K562 (cell line): ENCODE measurements around the gene C20orf173. TPM values are rescaled to one million over a fixed set of nuclear protein-coding genes. Genes with fewer than 3 reads are reported as not detected.

Source experiments
- BRF2 ChIP-seq: IDR thresholded peaks from 3 replicates; pipeline ENCODE4 v1.6.1; 2011; ENCODE audit warnings: borderline replicate concordance, mild to moderate bottlenecking; ENCODE audit not compliant: insufficient read length, insufficient read depth
- MYC ChIP-seq, 2 experiments: fragments of 250-450 bp in 1 of 2; sonication (Bioruptor Pico) in 1 of 2; IDR thresholded peaks; 2 replicates each; pipeline versions ENCODE4 v1.5.1 to v1.6.1; 2012 to 2021; ENCODE audit warnings: low read depth in 2 of 2, borderline replicate concordance in 1 of 2, improper control_type of control experiment in 1 of 2, low read length in 1 of 2, mild to moderate bottlenecking in 1 of 2, moderate library complexity in 1 of 2
- POLR2AphosphoS2 ChIP-seq: IDR thresholded peaks from 2 replicates; pipeline ENCODE4 v1.6.1; 2012; ENCODE audit warnings: low read length, improper control_type of control experiment
- PPARD ChIP-seq: fragments of 250-450 bp; sonication (Bioruptor Pico); IDR thresholded peaks from 2 replicates; pipeline ENCODE4 v1.8.0; 2022; ENCODE audit warnings: inconsistent platforms, mild to moderate bottlenecking, moderate library complexity
- RBFOX2 ChIP-seq: fragments of 200-400 bp; formaldehyde crosslinking; IDR thresholded peaks from 2 replicates; pipeline ENCODE4 v1.6.1; 2017; ENCODE audit warnings: low read depth, mild to moderate bottlenecking, low read length, moderate library complexity
- RFX1 ChIP-seq: fragments of 450-650 bp; IDR thresholded peaks from 2 replicates; pipeline ENCODE4 v1.6.1; 2016; ENCODE audit warnings: mild to moderate bottlenecking, moderate library complexity
- SIX5 ChIP-seq, 2 experiments: IDR thresholded peaks; 2 replicates each; pipeline ENCODE4 v1.6.1; 2011; ENCODE audit warnings: low read length in 2 of 2, borderline replicate concordance in 1 of 2, low read depth in 1 of 2, mild to moderate bottlenecking in 1 of 2, moderate library complexity in 1 of 2; ENCODE audit not compliant: insufficient read depth in 1 of 2
- SMAD1 ChIP-seq: fragments of 150-350 bp; IDR thresholded peaks from 2 replicates; pipeline ENCODE4 v1.6.1; 2014; ENCODE audit warnings: low read length, low read depth; ENCODE audit not compliant: partially characterized antibody
- THRB ChIP-seq: fragments of 450-650 bp; formaldehyde crosslinking; conservative IDR thresholded peaks from 2 replicates; pipeline ENCODE4 v1.4.0; 2022; ENCODE audit warnings: mild to moderate bottlenecking, missing genetic modification characterization
- ZBTB9 ChIP-seq: fragments of 450-650 bp; formaldehyde crosslinking; IDR thresholded peaks from 2 replicates; pipeline ENCODE4 v1.4.0; 2020; ENCODE audit warnings: mild to moderate bottlenecking, moderate library complexity
- ZNF165 ChIP-seq: fragments of 250-450 bp; sonication (Bioruptor Pico); IDR thresholded peaks from 2 replicates; pipeline ENCODE4 v1.4.0; 2020; ENCODE audit warnings: borderline replicate concordance
- ZNF57 ChIP-seq: fragments of 450-650 bp; formaldehyde crosslinking; IDR thresholded peaks from 2 replicates; pipeline ENCODE4 v1.4.0; 2020; ENCODE audit warnings: mild to moderate bottlenecking, moderate library complexity
- polyA plus RNA-seq, 8 experiments: library from polyadenylated mRNA; depleted of rRNA in 4 of 8; stranded (reverse) in 5 of 8; unstranded in 3 of 8; fragments of >200 nt; fragmentation: Nextera tagmentation in 2 of 8; fragmentation: Illumina TruSeq in 1 of 8; extraction: Ambion mirVana in 2 of 8; extraction: Trizol in 1 of 8; gene quantifications; 2 replicates each; pipeline versions ENCODE4 v1.2.1 to v1.2.3, GENCODE V29; 2011 to 2014; ENCODE audit warnings: inconsistent platforms in 1 of 8, missing spikeins in 1 of 8
- total RNA-seq, 7 experiments: library from RNA; depleted of rRNA in 6 of 7; stranded (reverse); fragments of >200 nt in 6 of 7; fragmentation: Illumina TruSeq in 2 of 7; extraction: Trizol in 2 of 7; gene quantifications; 2 replicates each; pipeline versions ENCODE4 v1.2.1 to v1.2.3, GENCODE V29; 2011 to 2021; ENCODE audit warnings: low replicate concordance in 1 of 7
- TF ChIP-seq, protein P1 (sequence below): fragments of 450-650 bp; IDR thresholded peaks from 2 replicates; pipeline ENCODE4 v1.6.1; 2014; ENCODE audit warnings: low read depth, mild to moderate bottlenecking, moderate library complexity, borderline replicate concordance

C20orf173 gene
- total and polyA plus RNA-seq, 9 of the 15 experiments (the other 6 are each of a cell fraction or from before 2014, with no cell fraction given), result not detected

DNA sequence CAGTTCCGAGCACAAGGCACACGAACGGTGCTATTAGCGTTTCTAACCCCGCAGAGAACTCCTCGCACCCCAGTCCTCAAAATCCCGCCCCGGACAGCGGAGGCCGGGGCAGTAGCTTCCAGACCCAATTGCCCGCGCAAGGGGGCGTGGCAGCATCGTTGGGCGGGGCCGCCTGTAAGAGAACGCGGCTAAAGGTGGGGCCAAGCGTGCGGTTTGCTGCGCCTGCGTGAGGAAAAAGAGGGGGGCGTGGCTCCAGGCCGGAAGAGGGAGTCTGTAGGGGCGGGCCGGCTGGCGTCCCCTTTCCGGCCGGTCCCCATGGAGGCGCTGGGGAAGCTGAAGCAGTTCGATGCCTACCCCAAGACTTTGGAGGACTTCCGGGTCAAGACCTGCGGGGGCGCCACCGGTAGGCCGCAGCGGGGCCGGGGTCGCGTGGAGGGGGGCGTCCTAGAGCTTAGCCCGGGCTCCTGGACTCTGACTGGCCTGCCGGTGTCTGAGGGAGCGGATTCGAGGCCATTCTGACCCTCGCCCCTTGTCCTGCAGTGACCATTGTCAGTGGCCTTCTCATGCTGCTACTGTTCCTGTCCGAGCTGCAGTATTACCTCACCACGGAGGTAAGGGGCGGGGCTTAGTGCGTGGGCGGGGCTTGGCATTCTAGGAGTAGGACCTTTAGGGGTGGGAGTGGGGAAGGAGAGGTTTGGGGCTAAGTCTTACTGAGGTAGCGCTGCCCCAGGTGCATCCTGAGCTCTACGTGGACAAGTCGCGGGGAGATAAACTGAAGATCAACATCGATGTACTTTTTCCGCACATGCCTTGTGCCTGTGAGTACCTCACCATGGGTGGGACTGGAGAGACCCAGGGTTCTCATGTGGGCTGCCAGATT is 12.6 kb upstream of the C20orf173 start, which contains the start of gene ERGIC3 (continued):
- TF ChIP-seq, protein P1, sequence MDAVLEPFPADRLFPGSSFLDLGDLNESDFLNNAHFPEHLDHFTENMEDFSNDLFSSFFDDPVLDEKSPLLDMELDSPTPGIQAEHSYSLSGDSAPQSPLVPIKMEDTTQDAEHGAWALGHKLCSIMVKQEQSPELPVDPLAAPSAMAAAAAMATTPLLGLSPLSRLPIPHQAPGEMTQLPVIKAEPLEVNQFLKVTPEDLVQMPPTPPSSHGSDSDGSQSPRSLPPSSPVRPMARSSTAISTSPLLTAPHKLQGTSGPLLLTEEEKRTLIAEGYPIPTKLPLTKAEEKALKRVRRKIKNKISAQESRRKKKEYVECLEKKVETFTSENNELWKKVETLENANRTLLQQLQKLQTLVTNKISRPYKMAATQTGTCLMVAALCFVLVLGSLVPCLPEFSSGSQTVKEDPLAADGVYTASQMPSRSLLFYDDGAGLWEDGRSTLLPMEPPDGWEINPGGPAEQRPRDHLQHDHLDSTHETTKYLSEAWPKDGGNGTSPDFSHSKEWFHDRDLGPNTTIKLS, result peak; percentile 45; the same call in 1 of the 2 replicates
- TF ChIP-seq MYC (IDR thresholded peaks at IDR 0.05; ENCODE audit: low read depth, low read length), result peak; percentile 68; the same call in 1 of the 2 replicates
- no peak for TF ChIP-seq MYC (CRISPR knock-in tag; IDR thresholded peaks at IDR 0.05; ENCODE audit: borderline replicate concordance, low read depth)
- TF ChIP-seq POLR2AphosphoS2, result no peak
- no peak for TF ChIP-seq PPARD
- TF ChIP-seq THRB (CRISPR knock-in tag), result no peak
- no peak for TF ChIP-seq BRF2
- TF ChIP-seq SIX5 (IDR thresholded peaks at IDR 0.05; ENCODE audit: borderline replicate concordance in 1 of 2, insufficient read depth in 1 of 2, low read depth in 1 of 2, low read length in 2 of 2), result 0 out of 4 replicates have a peak, but pooled peaks of 1 of the 2 experiments have one; percentile 5
- TF ChIP-seq ZNF165 (CRISPR knock-in tag), result no peak
- no peak for TF ChIP-seq ZNF57 (CRISPR knock-in tag)
- TF ChIP-seq RFX1, result peak; percentile 81
- TF ChIP-seq ZBTB9 (CRISPR knock-in tag), result 0 out of 2 replicates have a peak, but pooled peaks have one; percentile 44
- peak; percentile 87 for TF ChIP-seq RBFOX2
- TF ChIP-seq SMAD1, result no peak
